Measurements from ENCODE around the gene TBC1D16. TPM values are rescaled to one million over a fixed set of nuclear protein-coding genes. Genes with fewer than 3 reads are reported as not detected.

Gene TBC1D16
- total RNA-seq, 1 experiment from 2014 or later = 85.8 TPM

- H2AK5ac ChIP-seq (ENCODE audit: insufficient read length, low read length) = no peak overlapping the region
- no peak overlapping the region for H3T11ph ChIP-seq (ENCODE audit: low read length)
- peaks cover 30 to 42% of the 10 kb centered on the region in 2 experiments for H3K4me1 Mint-ChIP-seq
- peaks cover 3 to 15% (median 7%) of the 10 kb centered on the region in 3 experiments; a peak in 6 of 7 replicates for H3K36me3 Mint-ChIP-seq (ENCODE audit: insufficient read depth in 1 of 3, low read depth in 3 of 3)
- H3K18ac ChIP-seq (ENCODE audit: insufficient read length, low read depth, low read length) = no peak overlapping the region
- no peak overlapping the region for H3K56ac ChIP-seq (ENCODE audit: insufficient read length, low read depth, low read length)
- no peak for DNase-seq
- no peak overlapping the region for H4K8ac ChIP-seq (replicated peaks; ENCODE audit: insufficient read length, low read depth, low read length)
- H2BK15ac ChIP-seq (ENCODE audit: low read depth, low read length) = no peak overlapping the region
- H3K4me2 ChIP-seq (ENCODE audit: insufficient read depth, insufficient read length, low read length) = no peak overlapping the region
- H3K4ac ChIP-seq (ENCODE audit: low read depth, low read length) = no peak overlapping the region
- no peaks in the 10 kb centered on the region for H3K9me3 ChIP-seq (ENCODE audit: control insufficient read depth, low read depth, low read length)
- peaks cover 0 to 2% of the 10 kb centered on the region in 2 experiments; a peak in 1 of 5 replicates for H3K9me3 Mint-ChIP-seq
- peak overlapping the region in 1 of 3 experiments; percentile 68; a peak in 1 of 7 replicates for H3K27ac Mint-ChIP-seq
- no peak overlapping the region for H2BK12ac ChIP-seq (ENCODE audit: insufficient read length, low read depth, low read length)
- peaks cover 3% of the 10 kb centered on the region for H3K79me1 ChIP-seq (ENCODE audit: insufficient read depth, low read depth, low read length, poor library complexity, severe bottlenecking)
- no CpG with 5 or more reads among the region's 10 CpGs for WGBS (ENCODE audit: extremely low coverage, insufficient read length, low lambda C conversion rate)
- H3K79me2 ChIP-seq (ENCODE audit: insufficient read depth, low read length) = peaks cover 43% of the 10 kb centered on the region; the same call in 1 of the 2 replicates
- H3K23me2 ChIP-seq (ENCODE audit: insufficient read length, low read depth, low read length, poor library complexity, severe bottlenecking) = no peaks in the 10 kb centered on the region
- no peak overlapping the region for H2BK5ac ChIP-seq (ENCODE audit: insufficient read length, low read length)
- H4K91ac ChIP-seq (ENCODE audit: insufficient read length, low read depth, low read length) = no peak overlapping the region
- peaks cover 3% of the 10 kb centered on the region; the same call in 1 of the 2 replicates for H3K4me1 ChIP-seq (ENCODE audit: insufficient read depth, low read length)
- H3K27ac ChIP-seq (ENCODE audit: insufficient read length, low read depth, low read length) = no peak overlapping the region
- no peak overlapping the region for H3K4me3 Mint-ChIP-seq
- H3K9ac ChIP-seq (ENCODE audit: extremely low read depth, insufficient read length, low read length) = no peak overlapping the region
- no peak for TF ChIP-seq CTCF (conservative IDR thresholded peaks at IDR 0.05)
- H2AFZ ChIP-seq (ENCODE audit: low read length) = no peak overlapping the region
- H3K23ac ChIP-seq (ENCODE audit: insufficient read length, low read depth, low read length) = no peak overlapping the region
- H3K14ac ChIP-seq (ENCODE audit: insufficient read depth, low read length) = no peak overlapping the region
- no peak overlapping the region for H4K5ac ChIP-seq (ENCODE audit: insufficient read length, low read depth, low read length)
- H4K20me1 ChIP-seq (ENCODE audit: control insufficient read depth, insufficient read depth, insufficient read length) = peaks cover 9% of the 10 kb centered on the region
- H2BK20ac ChIP-seq (ENCODE audit: low read depth, low read length, poor library complexity, severe bottlenecking) = no peak overlapping the region
- H2BK120ac ChIP-seq (ENCODE audit: low read depth, low read length, poor library complexity, severe bottlenecking) = no peak overlapping the region
- no peaks in the 10 kb centered on the region for H3K27me3 ChIP-seq (ENCODE audit: insufficient read depth, low read length)
- H3K27me3 Mint-ChIP-seq (ENCODE audit: low read depth) = no peaks in the 10 kb centered on the region
These were observed 7.6 kb downstream of the TBC1D16 start for GRCh38 chr17:80028030-80028429.
